DMS 273 (cell line): ENCODE measurements around the gene RGS13.
"Not testable (repeated sequence)": the region's sequence is repeated elsewhere in the genome, so short reads cannot be mapped to it uniquely, and the experiment has no call there.

ENCODE experiments used
- DNase-seq: peaks from one replicate; lab custom pipeline; 2025; ENCODE audit not compliant: unreplicated experiment; lab: John Stamatoyannopoulos, UW

The RGS13 gene

DNA sequence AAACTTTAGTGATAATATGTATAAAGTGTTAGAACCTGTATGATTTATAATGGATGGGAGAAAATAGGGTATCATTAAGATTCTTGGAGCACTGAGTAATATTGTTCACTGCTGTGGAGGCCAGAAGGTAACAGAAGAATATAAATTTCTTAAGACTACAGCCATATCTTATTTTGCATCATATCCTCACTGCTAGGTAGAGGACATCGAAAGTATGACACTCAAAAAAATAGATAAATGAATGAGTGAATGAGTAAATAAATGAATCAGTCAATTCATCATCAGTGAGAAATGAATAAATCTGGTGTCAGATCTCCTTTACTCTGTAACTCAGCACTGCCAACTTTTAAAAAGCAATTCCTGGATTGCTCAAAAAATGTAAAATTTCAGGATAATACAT is 33.2 kb downstream of the RGS13 start:
- DNase-seq: no peak

- no peak for DNase-seq
These were observed 39.8 kb downstream of the RGS13 start for GRCh38 chr1:192675716-192676115.

DNA sequence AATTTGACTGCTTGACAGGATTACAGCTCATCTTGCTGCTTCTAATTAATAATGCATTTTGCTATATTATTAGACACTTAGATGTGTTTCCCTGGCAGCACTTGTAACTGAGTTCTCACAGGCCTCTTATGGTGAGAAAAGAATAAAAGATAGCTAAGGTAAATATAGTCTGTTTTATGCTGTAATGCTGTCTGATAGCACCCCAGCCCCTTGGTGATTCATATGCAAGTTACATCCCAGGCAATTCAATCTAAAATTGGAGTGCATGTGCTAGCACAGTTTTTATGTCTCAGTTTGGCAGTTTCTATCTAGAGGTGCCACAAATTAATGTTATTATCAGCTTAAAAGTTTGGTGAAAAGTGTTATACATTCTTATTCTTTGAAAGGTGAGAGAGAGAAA is 42.2 kb downstream of the RGS13 start:
- DNase-seq: no peak

GRCh38 chr1:192682335-192682734 is 46.4 kb downstream of the RGS13 start:
- no peak for DNase-seq

DNA sequence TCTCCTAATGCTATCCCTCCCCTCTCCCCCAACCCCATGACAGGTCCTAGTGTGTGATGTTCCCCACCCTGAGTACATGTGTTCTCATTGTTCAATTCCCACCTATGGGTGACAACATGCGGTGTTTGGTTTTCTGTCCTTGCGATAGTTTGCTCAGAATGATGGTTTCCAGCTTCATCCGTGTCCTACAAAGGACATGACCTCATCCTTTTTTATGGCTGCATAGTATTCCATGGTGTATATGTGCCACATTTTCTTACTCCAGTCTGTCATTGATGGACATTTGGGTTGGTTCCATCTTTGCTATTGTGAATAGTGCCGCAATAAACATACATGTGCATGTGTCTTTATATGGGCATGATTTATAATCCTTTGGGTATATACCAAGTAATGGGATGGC is 47.1 kb downstream of the RGS13 start:
- not testable (repeated sequence) for DNase-seq

- no peak for DNase-seq
These were observed 53.5 kb downstream of the RGS13 start for GRCh38 chr1:192689459-192689858.

GRCh38 chr1:192691041-192691440 is 55.1 kb downstream of the RGS13 start:
- no peak for DNase-seq

DNA sequence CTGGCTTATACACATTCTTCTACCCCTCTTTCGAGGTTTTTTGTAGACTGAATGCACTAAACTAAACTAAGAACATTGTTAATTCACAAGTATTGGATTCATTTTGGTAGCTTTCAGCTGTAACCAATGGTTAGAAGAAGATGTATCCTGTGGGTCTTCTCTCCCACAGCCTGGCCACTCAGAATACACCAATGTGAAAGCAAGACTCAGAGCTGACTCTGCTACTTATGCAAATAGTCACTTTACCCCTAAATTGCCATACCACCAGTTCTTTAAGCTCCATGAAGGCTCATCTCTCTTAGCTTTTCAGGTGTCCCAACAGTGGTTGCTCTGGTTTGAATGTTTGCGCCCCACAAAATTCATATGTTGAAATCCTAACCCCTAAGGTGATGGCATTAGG is 60.1 kb downstream of the RGS13 start:
- DNase-seq: no peak

DNA sequence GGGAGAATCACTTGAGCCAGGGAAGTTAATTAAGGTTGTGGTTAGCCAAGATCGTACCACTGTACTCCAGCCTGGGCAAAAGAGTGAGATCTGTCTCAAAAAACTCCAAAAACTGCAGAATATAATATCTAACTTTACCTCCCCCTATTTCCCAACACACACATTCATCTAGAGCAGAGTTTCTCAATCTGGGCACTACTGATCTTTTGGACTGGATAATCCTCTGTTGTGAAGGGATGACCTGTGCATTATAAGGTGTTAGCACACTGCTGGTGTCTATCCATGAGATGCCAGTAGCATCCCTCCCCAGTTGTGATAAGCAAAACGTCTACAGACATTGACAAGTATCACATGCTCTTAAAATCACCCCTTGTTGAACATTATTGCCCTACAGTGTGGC is 61.8 kb downstream of the RGS13 start:
- DNase-seq: no peak

- DNase-seq: no peak
These were observed 62.8 kb downstream of the RGS13 start for GRCh38 chr1:192698731-192699130.

- no peak for DNase-seq
These were observed 64.9 kb downstream of the RGS13 start for GRCh38 chr1:192700834-192701271.

GRCh38 chr1:192702212-192702902 is 66.4 kb downstream of the RGS13 start:
- no peak for DNase-seq

DNA sequence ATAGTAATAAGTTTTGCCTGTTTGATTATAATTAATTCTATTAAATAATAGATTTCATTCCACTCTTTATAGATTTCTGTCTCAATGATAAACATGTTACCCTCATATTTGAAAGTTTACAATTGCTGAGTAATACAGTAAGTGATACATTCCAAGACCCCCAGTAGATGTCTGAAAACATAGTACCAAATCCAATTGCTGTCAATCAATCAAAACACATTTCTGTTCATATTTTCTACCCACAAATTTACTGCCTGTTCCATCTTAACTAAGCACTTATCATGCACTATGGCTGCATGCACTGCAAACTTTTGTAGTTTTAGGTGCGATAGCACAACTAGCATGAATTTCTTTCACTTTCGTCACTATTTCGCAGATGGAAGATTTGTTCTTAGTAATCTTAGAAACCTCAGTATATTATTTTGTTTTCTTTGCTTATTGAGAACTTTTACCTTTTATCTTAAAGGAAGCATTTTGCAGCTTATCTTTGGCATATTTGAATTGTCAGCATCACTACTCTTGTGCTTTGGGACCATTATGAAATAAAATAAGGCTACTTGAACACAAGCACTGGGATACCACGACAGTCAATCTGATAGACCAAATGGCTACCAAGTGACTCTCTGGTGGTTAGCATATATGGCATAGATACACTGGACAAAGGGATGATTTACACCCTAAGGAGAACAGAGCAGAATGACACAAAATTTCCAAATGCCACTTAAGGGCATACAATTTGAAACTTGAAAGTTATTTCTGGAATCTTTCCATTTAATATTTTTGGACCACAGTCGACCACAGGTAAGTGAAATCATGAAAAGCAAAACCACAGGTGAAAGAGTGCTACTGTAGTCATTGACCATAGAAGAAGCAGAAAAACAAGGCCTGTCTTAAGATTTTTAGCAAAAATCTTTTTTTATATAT is 67.6 kb downstream of the RGS13 start:
- no peak for DNase-seq

- no peak for DNase-seq
These were observed 69.6 kb downstream of the RGS13 start for GRCh38 chr1:192705510-192705909.

DNA sequence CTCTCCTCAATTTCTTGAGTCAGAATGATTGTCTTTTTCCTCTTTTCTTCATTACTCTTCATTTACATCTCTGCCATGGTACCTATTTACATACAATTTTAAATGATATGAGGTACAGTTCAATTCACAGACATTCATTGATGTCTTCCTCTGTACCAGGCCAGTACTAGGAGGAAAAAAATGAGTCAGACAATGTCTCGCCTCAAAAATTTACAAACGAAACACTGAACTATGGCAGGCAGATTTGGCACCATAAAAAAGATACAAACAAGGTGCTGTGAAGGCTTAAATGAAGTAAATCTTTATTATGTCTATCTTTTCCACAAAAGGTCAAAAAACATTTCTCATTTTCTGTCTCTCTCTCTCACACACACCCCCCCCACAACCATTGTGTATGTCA is 71.0 kb downstream of the RGS13 start:
- DNase-seq: no peak

GRCh38 chr1:192707978-192708547 is 72.1 kb downstream of the RGS13 start:
- no peak for DNase-seq

GRCh38 chr1:192709544-192709943 is 73.6 kb downstream of the RGS13 start:
- no peak for DNase-seq
